ENCODE data around the gene SYT5.

Gene SYT5

GRCh38 chr19:55149078-55150003, 30.7 kb downstream of the SYT5 start, which contains the start of gene TNNT1:
Gene TNNT1 (minus strand): TSS chr19:55149206. CDS start chr19:55147157, 2,049 bp downstream.
- no peak for DNase-seq (ENCODE audit: low spot score)
- H3K27ac ChIP-seq, result peak within 1 kb of the TSS; percentile 83
- no peak for TF ChIP-seq CTCF (conservative IDR thresholded peaks at IDR 0.05; ENCODE audit: low read depth)
- CTCF ChIA-PET, result interaction anchor here (0.6 kb wide), 1 partner anchor 273 kb away, joined by 4 read pairs; no protein-coding TSS in a partner anchor
- POLR2A ChIA-PET (ENCODE audit: low non-redundant PET), result no interaction called here

GRCh38 chr19:55147545-55148251, 32.4 kb downstream of the SYT5 start:
- peak overlapping the region; percentile 83 for H3K27ac ChIP-seq
- ChIA-PET CTCF (no interaction called here), POLR2A (ENCODE audit: low non-redundant PET) (no interaction called here)
- TF ChIP-seq CTCF (conservative IDR thresholded peaks at IDR 0.05; ENCODE audit: low read depth), result no peak
- no peak for DNase-seq (ENCODE audit: low spot score)

DNA sequence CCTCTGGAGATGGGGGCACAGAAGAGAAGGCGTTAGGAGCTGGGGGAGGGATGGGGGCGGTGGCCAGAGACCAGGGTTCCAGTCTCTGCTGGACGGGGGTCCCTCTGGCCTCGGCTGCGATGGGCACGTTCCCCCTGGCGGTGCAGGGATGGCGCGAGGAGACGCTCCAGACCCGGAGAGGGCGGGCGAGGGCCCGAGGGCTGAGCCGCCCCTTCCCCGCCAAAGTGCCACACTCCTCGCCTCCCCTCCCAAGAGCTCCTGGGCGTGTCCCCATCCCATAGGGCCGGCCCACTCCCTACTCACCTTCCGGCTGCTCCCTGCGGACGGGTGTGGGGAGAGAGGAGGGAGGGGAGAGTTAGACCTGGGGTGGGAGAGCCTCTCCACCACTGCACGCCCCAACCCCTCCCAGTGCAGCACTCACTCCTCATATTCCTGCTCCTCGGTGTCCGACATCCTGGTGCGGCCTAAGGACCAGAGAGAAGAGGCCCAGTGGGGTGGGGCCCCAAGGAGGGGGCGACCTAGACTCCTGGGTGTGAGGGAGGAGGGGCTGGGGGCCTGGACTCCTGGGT, 33.3 kb downstream of the SYT5 start:
- TF ChIP-seq CTCF (conservative IDR thresholded peaks at IDR 0.05; ENCODE audit: low read depth), result no peak
- CTCF ChIA-PET, result interaction anchor here (0.5 to 1.9 kb wide), 6 partner anchors 10 to 480 kb away, joined by 3 to 13 read pairs (median 4); no protein-coding TSS in a partner anchor
- POLR2A ChIA-PET (ENCODE audit: low non-redundant PET), result interaction anchor here (0.6 kb wide), 1 partner anchor 57 kb away, joined by 3 read pairs; no protein-coding TSS in a partner anchor
- peak; percentile 67 for DNase-seq (ENCODE audit: low spot score)
- peak overlapping the region; percentile 83 for H3K27ac ChIP-seq

DNA sequence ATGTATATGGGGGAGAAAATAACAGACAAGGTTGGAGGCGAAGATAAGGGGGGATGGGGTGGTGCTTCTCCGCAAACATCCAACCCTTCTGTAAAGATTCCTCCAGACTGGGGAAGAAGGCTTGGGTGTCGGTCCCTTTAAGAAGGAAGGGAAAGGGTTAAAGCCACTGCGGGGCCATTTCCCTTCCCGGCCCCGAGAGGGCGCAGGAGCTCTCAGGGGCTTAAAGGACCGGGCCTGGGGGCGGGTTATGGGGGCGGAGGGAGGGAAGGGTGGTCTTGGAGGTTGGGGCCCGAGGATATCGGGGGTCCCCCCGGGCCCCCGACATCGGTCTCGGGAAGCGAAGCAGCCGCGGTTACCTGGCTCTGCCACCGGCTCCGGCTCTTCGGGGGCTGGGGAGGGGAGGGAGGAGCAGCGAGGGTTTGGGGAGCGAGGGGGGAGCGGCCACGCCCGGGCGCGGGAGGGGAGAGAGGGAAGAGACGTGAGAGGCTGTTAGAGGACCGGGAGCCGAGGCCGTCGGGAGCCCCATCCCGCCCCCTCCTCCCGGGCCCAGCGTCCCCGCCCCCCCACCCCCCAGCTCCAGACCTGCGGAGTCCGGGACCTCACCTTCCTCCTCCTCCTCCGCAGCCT, 33.9 kb downstream of the SYT5 start:
- POLR2A ChIA-PET (ENCODE audit: low non-redundant PET), result interaction anchor here (0.6 kb wide), 1 partner anchor 57 kb away, joined by 3 read pairs; no protein-coding TSS in a partner anchor
- peak; percentile 83 for TF ChIP-seq CTCF (conservative IDR thresholded peaks at IDR 0.05; ENCODE audit: low read depth)

GRCh38 chr19:55145232-55145631, 34.9 kb downstream of the SYT5 start:
- CTCF ChIA-PET, result interaction anchor here (0.5 to 1.9 kb wide), 2 partner anchors 15 to 672 kb away, joined by 3 to 13 read pairs; partner anchors contain the start of gene CDC42EP5
- peak overlapping the region; percentile 83 for H3K27ac ChIP-seq
- no peak for TF ChIP-seq CTCF (conservative IDR thresholded peaks at IDR 0.05; ENCODE audit: low read depth)
- POLR2A ChIA-PET (ENCODE audit: low non-redundant PET), result no interaction called here
- no peak for DNase-seq (ENCODE audit: low spot score)

More for the DNA sequence above, 33.9 kb downstream of the SYT5 start:
- CTCF ChIA-PET, result interaction anchor here (0.5 to 1.9 kb wide), 6 partner anchors 10 to 481 kb away, joined by 3 to 13 read pairs (median 4); no protein-coding TSS in a partner anchor
- peak overlapping the region; percentile 83 for H3K27ac ChIP-seq
- DNase-seq (ENCODE audit: low spot score), result peak; percentile 73
